ENCODE data around the gene IQSEC1.

IQSEC1 gene

DNA sequence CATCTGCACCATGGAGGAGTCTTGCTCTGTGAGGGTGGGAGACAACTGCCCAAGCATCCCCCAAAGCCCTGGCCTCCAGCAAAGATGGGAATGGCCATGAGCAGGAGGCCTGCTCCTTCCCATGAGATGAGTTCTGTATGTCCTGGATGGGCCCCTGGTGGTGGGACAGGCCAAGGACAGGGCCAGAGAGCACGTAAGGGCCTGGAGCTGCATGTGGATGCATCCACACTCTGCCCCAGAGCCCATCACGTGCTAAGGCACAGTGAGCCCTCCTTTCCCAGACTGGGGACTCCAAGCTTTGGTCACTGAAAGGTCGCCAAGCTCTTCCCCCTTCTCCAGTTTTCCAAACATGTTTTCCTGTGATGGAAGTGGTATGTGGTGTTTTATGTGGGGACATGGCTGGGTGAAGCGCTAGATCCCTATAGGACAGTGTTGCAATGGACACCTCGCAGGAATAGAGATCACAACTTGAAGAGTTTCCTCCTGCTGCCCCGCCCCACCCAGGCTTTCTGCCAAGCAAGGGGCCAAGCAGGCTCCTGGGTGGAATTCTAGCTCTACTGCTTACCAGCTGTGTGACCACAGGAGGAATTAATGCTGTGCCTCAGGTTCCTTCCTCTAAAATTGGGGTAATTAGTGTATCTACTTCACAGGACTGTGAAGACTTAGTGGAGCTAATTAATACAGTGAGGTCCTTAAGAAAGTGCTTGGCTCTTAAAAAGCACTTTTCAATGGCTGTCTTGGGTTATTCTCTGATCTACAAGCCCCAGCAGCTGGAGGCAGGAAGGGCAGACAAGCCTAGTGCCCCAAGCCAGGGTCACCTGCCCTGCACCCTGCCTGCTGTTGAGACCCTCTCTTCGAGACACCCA is 125.5 kb downstream of the IQSEC1 start:
- DNase-seq, result no peak

- no peak for DNase-seq
These were observed 126.4 kb downstream of the IQSEC1 start for GRCh38 chr3:12946649-12947316.

DNA sequence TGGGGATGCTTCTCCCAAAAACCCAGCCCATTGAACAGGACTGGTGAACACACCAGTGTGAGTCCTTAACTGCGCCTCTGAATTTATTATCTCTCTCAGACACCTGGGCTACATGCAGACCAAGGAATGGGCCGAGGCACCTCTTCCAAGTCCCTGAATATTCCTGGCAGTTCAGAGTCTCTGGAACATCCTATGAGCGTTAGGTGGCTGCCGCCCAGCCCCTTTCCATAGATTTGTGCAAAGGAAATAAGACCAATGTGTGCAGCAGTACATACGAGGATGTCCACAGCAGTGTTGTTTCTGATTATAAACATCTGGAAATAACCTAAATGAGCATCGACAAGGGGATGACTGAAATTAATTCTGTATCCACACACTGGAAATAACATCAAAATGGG is 127.0 kb downstream of the IQSEC1 start:
- DNase-seq, result no peak

- DNase-seq, result no peak
These were observed 128.4 kb downstream of the IQSEC1 start for GRCh38 chr3:12944849-12945248.

DNA sequence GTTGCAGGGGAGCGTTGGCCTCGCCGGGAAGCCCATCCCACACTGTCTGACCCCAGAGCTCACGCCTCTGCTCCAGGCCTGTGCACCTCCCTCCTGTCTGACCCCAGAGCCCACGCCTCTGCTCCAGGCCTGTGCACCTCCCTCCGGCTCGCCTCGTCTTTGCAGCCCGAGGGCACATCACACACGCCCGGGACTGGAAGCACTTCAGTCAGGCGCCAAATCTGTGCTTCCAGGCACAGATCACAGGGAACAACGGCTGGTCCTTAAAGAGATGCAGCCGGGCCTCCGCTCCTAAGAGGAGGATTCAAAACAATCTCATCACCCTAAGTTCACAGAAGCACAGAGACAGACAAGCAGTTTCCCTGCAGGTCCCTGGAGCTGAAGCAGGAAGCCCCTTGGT is 128.8 kb downstream of the IQSEC1 start:
- DNase-seq, result no peak

- DNase-seq, result no peak
These were observed 129.9 kb downstream of the IQSEC1 start for GRCh38 chr3:12943124-12944021.

GRCh38 chr3:12941495-12942023 is 131.7 kb downstream of the IQSEC1 start:
- no peak for DNase-seq

GRCh38 chr3:12940854-12941253 is 132.4 kb downstream of the IQSEC1 start:
- DNase-seq, result no peak

GRCh38 chr3:12939137-12939536 is 134.1 kb downstream of the IQSEC1 start:
- DNase-seq, result no peak

GRCh38 chr3:12938258-12938711 is 134.9 kb downstream of the IQSEC1 start:
- no peak for DNase-seq

- DNase-seq, result no peak
These were observed 137.1 kb downstream of the IQSEC1 start for GRCh38 chr3:12935861-12936830.

- DNase-seq, result no peak
These were observed 138.0 kb downstream of the IQSEC1 start for GRCh38 chr3:12935023-12935860.

- no peak for DNase-seq
These were observed 138.8 kb downstream of the IQSEC1 start for GRCh38 chr3:12934431-12934830.

- no peak for DNase-seq
These were observed 139.3 kb downstream of the IQSEC1 start for GRCh38 chr3:12933901-12934300.

GRCh38 chr3:12932754-12933153 is 140.5 kb downstream of the IQSEC1 start:
- DNase-seq, result no peak

DNA sequence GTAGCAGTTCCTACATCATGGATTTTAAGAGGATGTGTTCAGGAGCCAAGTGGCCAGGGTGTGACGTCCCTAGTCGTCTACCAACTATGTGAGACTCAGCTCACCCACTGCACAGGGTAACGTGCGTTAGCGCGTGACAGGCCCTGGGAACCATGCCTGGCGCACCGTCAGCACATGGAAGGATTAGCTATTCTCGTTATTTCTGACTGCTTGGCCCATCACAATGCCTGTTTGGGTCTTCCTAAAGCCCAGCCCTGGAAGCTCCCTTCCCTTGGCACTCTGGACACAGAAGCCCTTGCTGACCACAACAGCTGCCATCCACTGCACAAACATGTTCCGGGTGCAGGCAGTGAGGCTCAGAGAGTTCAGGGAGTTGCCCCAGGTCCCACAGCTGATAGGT is 140.9 kb downstream of the IQSEC1 start:
- DNase-seq, result no peak

DNA sequence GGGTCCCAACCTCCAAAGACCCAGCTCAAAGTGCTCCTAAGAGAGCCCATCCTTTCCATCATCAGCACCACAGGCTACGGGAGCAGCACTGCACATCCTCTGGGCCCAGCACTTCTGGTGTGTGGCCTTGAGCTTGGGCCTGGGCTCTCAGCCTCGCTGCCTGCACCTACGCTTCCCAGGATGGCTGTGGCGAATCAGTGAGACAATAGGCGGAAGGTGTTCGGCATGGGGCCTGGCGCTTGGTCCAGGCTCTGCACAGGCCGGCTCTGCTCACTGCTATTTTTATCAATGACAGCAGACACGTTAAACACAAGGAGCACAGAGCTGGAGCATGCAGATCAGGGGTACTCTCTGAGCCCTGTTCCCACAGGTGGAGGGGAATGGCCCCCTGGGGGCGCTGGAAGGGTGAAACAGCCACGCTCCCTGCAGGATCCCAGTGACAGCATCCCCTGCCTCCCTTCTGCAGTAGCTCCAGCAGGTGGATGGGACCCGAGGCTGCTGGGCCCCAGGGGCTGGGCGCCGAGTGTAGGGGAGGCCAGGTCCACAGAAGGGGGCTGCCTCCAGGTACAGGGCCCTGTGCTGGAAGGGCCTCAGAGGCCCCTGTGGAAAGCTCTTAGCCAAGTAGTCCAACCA is 141.8 kb downstream of the IQSEC1 start:
- no peak for DNase-seq

- DNase-seq, result no peak
These were observed 143.4 kb downstream of the IQSEC1 start for GRCh38 chr3:12929801-12930200.

DNA sequence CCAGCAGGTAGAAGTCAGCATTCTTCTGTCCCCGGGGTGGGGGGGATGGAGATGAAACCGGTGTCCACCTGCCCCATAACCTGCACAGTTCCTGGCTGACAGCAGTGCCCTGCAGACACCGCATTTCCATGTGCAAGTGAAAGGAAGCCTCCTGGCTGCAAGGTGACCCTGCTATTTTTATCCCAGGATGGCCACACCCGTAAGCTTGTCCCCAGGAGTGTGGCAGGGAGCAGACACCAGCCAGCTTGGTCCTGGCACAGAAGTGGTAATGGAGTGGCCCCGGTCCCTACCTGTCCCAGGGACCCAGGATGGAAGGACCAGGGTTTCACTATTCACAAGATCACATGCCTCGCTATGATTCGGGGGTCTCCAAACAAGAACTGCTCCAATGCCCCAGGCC is 146.6 kb downstream of the IQSEC1 start:
- DNase-seq, result no peak

DNA sequence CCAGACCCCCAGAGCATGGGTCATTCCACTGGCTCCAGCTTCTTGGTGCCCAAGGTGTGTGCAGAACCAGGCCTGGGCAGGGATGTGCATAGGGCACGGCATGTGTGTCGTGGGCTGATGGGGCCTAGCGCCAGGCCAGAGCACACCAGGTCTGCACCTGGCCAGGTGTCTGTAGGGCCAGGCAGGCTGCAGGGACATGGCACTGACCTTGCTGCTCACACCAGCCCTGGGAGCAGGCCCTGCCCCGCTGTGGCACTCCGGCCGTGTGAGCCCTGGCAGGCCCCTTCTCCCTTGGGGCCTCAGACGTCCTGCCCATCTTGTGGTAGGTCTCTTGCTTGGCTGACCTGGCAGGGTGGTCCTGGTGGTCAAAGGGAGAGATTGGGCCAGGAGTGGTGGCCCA is 147.6 kb downstream of the IQSEC1 start:
- DNase-seq, result no peak
